ENCODE measurements around the gene AMDHD1.

GRCh38 chr12:96006727-96007126, 63.6 kb downstream of the AMDHD1 start:
- no peak for TF ChIP-seq EZH2phosphoT487 (IDR thresholded peaks at IDR 0.05)
- TF ChIP-seq CTCF (IDR thresholded peaks at IDR 0.05) = no peak
- no peak for TF ChIP-seq EZH2 (IDR thresholded peaks at IDR 0.05)

Measured in neural progenitor cell (in vitro differentiated cells).